Stimulated activated naive CD8-positive, alpha-beta T cell treated with anti-CD3 and anti-CD28 coated beads, Interleukin-15, amount 100 ng/mL, for 72 hours (primary cell): ENCODE measurements around the gene DESI1.
"Not testable (repeated sequence)": the region's sequence is repeated elsewhere in the genome, so short reads cannot be mapped to it uniquely, and the experiment has no call there.

Experiments
- ATAC-seq: fragments of 150-1000 bp; cut with Tn5 transposase; 2 replicates; pipeline ENCODE4 v1.10.0; 2021; ENCODE audit warnings: mild to moderate bottlenecking, moderate library complexity
- DNase-seq, 2 donors: peaks; one replicate each; pipeline ENCODE4 v3.0.0; 2021 to 2022
- H3K27ac Mint-ChIP-seq, 2 donors: one replicate each; pipeline ENCODE4 v1.8.0; 2022; ENCODE audit warnings: mild to moderate bottlenecking in 2 of 2, mixed read lengths in 2 of 2, moderate library complexity in 2 of 2
- H3K27me3 Mint-ChIP-seq: one replicate; pipeline ENCODE4 v1.8.0; 2022; ENCODE audit warnings: mixed read lengths
- H3K4me1 Mint-ChIP-seq: one replicate; pipeline ENCODE4 v1.8.0; 2022; ENCODE audit warnings: mild to moderate bottlenecking, mixed read lengths
- H3K4me3 Mint-ChIP-seq, 2 donors: one replicate each; pipeline ENCODE4 v1.8.0; 2022; ENCODE audit warnings: mild to moderate bottlenecking in 2 of 2, mixed read lengths in 2 of 2, moderate library complexity in 1 of 2
- H3K9me3 Mint-ChIP-seq, 2 donors: one replicate each; pipeline ENCODE4 v1.8.0; 2022; ENCODE audit warnings: mixed read lengths in 2 of 2

The DESI1 gene

DNA sequence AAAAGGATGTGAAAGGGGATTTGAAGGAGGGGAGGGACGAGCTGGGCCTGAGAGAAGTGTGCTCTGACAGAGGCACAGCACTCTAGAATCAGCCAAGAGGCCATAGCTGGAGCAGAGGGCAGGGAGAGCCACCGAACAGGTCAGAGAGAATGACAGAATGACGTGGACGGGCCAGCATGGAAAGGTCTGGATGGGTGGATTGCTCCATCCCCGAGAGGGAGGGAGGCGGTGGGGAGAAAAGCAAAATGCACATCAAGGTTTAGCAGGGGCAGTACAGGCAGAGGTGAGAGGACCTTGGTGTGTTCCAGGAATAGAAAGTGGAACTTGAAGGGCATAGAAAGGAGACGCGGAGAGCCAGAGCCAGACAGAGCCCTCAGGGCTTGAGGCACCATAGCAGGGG is 38.1 kb downstream of the DESI1 start:
- Mint-ChIP-seq H3K4me3 (no peak overlapping the region), H3K4me1 (peaks cover 14% of the 10 kb centered on the region), H3K27ac (no peak overlapping the region), H3K27me3 (no peaks in the 10 kb centered on the region), H3K9me3 (no peaks in the 10 kb centered on the region)
- no peak for DNase-seq
- no peak for ATAC-seq

DNA sequence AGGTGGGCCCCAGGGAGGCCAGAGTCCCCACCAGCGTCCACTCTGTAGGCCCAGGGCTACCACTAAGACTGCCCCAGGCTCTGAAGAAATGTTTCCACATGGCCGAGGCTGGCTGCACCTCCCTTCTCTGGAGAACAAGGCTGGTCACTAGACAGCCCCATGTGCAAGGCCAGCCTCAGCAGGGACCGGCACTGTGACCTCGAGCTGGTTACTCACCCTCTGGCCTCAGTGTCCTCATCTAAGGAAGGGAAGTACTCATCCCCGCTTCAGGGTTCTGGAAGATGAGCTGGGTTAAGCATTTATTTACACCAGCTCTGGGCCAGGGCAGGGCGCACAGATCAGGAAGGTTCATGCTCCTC is 40.9 kb downstream of the DESI1 start:
- Mint-ChIP-seq H3K4me3 (no peak overlapping the region), H3K27ac (peak overlapping the region in 1 of 2 donors; percentile 38), H3K4me1 (peaks cover 11% of the 10 kb centered on the region), H3K27me3 (no peaks in the 10 kb centered on the region), H3K9me3 (no peaks in the 10 kb centered on the region)
- DNase-seq: no peak
- no peak for ATAC-seq

DNA sequence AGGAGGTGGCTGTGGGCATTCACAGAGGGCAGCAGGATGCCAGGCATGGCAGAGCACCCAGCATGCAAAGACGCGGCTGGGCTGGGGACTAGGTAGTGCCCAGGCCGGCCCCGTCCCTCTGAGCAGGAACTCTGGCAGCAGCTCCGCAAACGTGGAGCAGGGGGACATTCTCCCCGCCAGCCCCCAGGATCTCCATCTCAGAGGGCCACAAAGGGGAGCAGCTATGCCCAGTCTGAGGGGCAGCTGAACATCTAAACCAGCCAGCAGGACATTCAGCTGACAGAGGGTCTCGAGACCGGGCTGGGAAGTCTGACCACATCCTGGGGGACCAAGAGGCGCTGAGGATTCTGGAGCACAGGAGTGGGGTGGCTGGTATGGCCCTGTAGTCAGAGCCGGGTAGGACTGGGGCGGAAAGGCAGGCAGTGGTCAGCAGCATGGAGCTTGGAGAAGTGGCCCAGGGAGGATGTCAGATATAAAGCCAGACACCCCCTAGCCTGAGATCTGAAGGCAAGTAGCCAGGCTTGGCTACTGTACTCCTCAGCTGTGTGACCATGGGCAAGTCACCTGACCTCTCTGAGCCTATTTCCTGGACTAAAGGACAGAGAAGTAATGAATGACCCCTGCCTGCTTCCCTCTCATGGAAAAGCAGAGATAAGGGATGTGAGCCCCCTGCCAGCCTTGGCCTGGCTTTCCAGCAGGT is 41.4 kb downstream of the DESI1 start:
- Mint-ChIP-seq H3K27me3 (no peaks in the 10 kb centered on the region), H3K4me1 (peaks cover 11% of the 10 kb centered on the region), H3K9me3 (no peaks in the 10 kb centered on the region), H3K27ac (peak overlapping the region in 1 of 2 donors; percentile 63), H3K4me3 (no peak overlapping the region)
- ATAC-seq (no peak), DNase-seq (no peak)

DNA sequence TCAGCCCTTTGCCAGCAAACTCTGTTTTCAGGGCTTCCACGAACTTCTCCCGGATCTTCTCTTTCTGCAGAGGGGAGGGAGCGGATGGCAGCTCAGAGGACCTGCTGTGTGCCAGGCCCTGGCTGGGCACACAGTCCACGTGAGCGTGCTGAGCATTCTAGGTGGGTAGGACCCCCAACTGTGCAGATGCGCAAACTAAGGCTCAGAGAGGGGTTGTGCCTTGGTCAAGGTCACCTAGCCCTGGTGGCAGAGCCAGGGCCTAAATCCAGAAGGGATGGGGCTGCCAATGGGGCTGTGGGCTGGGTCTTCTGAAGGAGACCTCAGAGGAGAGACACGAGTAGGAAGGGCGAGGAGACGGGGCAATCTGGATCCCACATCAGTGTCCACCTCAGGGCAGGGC is 42.0 kb downstream of the DESI1 start:
- Mint-ChIP-seq H3K27ac (no peak overlapping the region), H3K4me1 (peaks cover 11% of the 10 kb centered on the region), H3K4me3 (no peak overlapping the region), H3K9me3 (no peaks in the 10 kb centered on the region), H3K27me3 (no peaks in the 10 kb centered on the region)
- ATAC-seq: no peak
- no peak for DNase-seq

DNA sequence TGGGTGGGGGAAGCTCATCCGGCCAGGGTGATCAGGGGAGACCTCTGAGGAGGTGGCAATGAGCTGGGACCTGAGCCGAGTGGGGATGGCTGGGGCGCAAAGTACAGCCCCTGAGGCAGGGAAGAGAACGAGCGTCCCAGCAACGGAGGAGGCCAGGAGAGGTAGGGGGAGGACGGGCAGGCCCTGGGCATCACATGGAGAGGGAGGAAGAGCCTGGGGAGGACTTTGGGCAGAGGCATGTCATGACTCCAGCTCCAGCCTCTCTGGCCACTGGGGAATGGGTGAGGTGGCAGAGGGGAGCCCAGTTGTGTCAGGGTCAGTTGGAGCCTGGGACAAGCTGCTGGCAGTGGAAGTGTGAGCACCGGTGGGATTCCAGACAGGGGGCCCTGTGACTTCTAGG is 42.7 kb downstream of the DESI1 start:
- peaks cover 11% of the 10 kb centered on the region for H3K4me1 Mint-ChIP-seq
- no peaks in the 10 kb centered on the region for H3K9me3 Mint-ChIP-seq
- H3K27me3 Mint-ChIP-seq: no peaks in the 10 kb centered on the region
- DNase-seq (no peak), ATAC-seq (no peak)
- H3K27ac Mint-ChIP-seq: peak overlapping the region in 1 of 2 donors; percentile 42
- H3K4me3 Mint-ChIP-seq: no peak overlapping the region

DNA sequence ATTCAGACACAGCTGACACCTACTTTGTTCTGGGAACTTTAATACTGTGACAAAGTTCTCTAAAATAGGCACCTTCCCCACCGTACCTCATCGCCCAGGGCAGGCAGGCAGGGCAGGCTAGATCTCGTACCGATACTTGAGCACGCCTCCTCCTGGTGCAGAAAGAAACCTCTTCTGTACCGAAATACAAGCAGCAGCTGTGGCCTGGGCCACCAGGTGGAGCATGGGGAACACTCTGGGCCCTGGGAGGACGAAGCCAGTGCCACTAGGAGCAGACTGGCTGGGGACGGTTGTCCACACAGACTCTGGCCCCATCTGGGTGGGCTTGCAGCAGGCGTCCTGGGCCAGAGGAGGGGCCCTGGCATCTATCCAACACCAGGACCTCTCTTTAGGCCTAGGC is 44.0 kb downstream of the DESI1 start:
- Mint-ChIP-seq H3K4me3 (no peak overlapping the region), H3K27ac (peak overlapping the region in 1 of 2 donors; percentile 27), H3K9me3 (no peaks in the 10 kb centered on the region), H3K27me3 (no peaks in the 10 kb centered on the region), H3K4me1 (peaks cover 11% of the 10 kb centered on the region)
- ATAC-seq: peak; percentile 68
- peak; percentile 30 to 37 for DNase-seq

DNA sequence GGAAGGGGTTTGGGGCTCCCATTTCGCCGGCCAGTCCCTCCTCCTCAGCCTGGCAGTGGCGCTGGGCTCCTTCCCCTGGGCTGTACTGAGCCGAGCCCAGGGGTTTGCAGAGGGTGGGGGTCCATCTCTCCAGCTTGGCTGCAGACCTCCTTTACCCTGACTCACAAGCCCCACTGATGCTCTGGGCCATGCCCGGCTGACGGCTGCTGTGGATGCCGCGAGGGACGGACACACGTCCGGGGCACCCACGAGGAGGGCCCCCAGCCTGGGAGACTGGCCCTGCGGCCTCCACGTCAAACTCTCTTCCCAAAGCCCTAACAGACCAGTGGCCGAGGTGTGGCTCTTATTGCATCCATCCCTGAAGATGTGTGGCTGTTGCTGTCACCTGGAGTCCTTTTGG is 45.3 kb downstream of the DESI1 start:
- Mint-ChIP-seq H3K27me3 (no peaks in the 10 kb centered on the region), H3K9me3 (no peaks in the 10 kb centered on the region), H3K27ac (peak overlapping the region in 1 of 2 donors; percentile 22), H3K4me1 (peaks cover 5% of the 10 kb centered on the region), H3K4me3 (no peak overlapping the region)
- ATAC-seq: no peak
- no peak for DNase-seq

DNA sequence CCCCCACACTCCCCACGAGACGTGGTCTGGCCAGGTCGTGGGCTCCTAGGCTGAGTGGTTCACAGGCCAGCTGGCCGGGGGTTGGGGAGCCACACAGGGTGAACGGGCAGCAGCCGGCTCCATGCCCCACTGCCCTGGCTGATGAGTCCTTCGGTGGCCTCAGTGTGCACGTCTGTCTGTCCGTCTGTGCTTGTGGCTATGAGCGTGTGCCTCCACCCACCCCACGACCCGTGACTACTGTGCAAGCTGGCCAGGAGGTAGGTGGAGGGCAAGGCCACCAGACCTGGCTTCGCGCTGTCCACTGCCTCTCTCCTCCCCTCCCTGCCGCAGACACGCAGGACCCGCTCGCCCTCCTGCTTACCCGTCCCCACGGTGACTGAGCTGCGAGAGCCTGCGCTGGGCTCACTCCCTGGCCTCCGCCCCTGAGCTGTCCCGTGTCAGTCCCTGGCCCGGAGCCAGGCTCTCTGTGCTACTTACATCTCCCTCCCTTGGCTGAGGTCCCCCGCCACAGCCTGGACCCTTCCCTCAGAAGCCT is 45.9 kb downstream of the DESI1 start:
- ATAC-seq (no peak), DNase-seq (no peak)
- no peaks in the 10 kb centered on the region for H3K4me1 Mint-ChIP-seq
- no peaks in the 10 kb centered on the region for H3K27me3 Mint-ChIP-seq
- no peaks in the 10 kb centered on the region for H3K9me3 Mint-ChIP-seq
- no peak overlapping the region for H3K4me3 Mint-ChIP-seq
- H3K27ac Mint-ChIP-seq: no peak overlapping the region

DNA sequence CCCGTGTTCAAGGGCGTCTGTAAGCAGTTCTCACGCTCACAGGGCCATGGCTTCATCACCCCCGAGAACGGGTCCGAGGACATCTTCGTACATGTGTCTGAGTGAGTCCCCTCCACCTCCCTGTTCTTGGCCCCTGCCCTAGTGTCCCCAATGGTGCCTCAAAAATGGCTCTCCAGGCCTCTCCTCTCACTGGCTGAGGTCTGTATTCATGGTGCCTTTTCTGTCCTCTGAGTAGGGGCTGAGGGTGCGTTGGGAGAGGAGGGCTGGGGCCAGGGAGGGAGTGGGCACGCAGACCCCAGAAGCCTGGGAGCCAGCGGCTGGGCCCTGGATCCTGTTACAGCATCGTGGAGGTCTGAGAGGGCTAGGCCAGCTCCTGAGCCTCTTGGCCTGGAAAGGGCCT is 47.2 kb downstream of the DESI1 start:
- no peak overlapping the region for H3K27ac Mint-ChIP-seq
- H3K27me3 Mint-ChIP-seq: no peaks in the 10 kb centered on the region
- H3K9me3 Mint-ChIP-seq: no peaks in the 10 kb centered on the region
- DNase-seq (no peak), ATAC-seq (no peak)
- H3K4me3 Mint-ChIP-seq: no peak overlapping the region
- H3K4me1 Mint-ChIP-seq: no peaks in the 10 kb centered on the region

DNA sequence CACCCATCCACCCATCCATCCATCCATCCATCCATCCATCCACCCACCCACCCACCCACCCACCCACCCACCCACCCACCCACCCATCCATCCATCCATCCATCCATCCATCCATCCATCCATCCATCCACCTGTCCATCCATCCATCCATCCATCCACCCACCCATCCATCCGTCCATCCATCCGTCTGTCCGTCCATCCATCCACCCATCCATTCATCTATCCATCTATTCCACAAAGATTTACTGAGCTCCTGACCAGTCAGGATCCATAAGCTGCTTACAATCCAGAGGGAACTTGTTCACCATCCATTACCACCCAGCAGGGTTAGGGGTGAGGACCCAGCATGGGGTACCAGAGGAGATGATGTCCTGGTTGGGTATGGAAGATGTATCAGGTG is 48.5 kb downstream of the DESI1 start:
- not testable (repeated sequence) for H3K27me3 Mint-ChIP-seq, H3K4me1 Mint-ChIP-seq, H3K4me3 Mint-ChIP-seq, DNase-seq, H3K9me3 Mint-ChIP-seq, ATAC-seq
- peak overlapping the region in 1 of 2 donors; percentile 57 for H3K27ac Mint-ChIP-seq

DNA sequence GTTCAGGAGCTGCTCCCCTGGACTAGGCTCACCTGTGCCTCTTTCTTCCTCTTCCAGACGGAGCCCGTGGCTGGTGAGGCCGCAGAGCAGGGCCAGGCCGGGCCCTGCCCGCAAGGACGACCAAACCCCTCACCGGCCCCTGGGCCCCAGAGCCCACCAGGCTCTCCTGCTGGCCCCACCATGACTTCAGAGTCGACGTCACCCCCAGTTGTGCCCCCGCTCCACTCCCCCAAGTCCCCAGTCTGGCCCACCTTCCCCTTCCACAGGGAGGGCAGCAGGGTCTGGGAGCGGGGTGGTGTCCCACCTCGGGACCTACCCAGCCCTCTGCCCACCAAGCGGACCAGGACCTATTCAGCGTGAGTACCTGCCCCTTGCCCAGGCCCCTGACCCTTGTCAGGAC is 49.1 kb downstream of the DESI1 start:
- no peak overlapping the region for H3K27ac Mint-ChIP-seq
- no peaks in the 10 kb centered on the region for H3K27me3 Mint-ChIP-seq
- H3K4me3 Mint-ChIP-seq: no peak overlapping the region

DNA sequence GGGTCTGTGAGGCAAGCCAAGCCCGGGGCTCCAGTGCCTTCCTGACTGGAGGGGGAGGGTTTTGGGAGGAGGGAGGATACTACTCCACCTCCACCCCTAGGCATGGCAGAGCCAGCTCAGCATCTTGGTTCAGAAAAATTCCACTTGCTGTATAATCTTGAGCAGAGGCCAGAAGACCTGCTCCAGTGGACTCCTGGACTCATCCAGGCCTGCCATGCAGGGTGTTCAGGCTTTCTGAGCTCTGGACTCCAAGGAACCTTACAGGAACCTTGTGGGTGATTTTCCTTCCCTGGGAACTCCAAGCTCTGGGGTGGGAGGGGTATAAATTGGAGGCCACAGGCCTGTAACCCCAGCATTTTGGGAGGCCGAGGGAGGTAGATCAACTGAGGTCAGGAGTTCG is 50.6 kb downstream of the DESI1 start:
- Mint-ChIP-seq H3K27me3 (no peaks in the 10 kb centered on the region), H3K4me1 (peaks cover 6% of the 10 kb centered on the region), H3K27ac (no peak overlapping the region), H3K4me3 (no peak overlapping the region), H3K9me3 (no peaks in the 10 kb centered on the region)
- ATAC-seq (no peak), DNase-seq (no peak)

More for the DNA sequence above, 49.1 kb downstream of the DESI1 start:
- DNase-seq (no peak), ATAC-seq (no peak)
- no peaks in the 10 kb centered on the region for H3K9me3 Mint-ChIP-seq
- H3K4me1 Mint-ChIP-seq: no peaks in the 10 kb centered on the region

DNA sequence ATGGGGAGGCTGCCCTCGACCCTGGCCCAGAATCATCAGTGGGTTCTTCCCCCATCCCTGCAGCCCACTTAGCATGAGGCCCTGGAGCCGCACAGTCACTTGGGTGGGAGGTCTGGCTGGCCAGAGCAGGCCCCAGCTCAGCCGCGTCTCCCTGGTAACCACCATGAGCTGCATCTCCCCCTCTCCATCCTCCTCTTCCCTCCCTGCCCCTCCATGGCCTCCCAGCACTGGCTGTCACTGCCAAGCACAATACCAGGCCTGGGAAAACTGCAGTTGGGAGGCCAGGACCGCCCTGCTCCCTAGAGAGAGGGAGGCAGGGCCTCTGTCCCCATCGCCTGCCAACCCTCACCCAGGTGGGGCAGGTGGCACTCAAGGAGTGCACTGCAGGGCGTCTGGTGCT is 52.0 kb downstream of the DESI1 start:
- no peaks in the 10 kb centered on the region for H3K27me3 Mint-ChIP-seq
- no peak for DNase-seq
- H3K4me1 Mint-ChIP-seq: peaks cover 10% of the 10 kb centered on the region
- no peaks in the 10 kb centered on the region for H3K9me3 Mint-ChIP-seq
- H3K27ac Mint-ChIP-seq: no peak overlapping the region
- H3K4me3 Mint-ChIP-seq: no peak overlapping the region
- no peak for ATAC-seq

DNA sequence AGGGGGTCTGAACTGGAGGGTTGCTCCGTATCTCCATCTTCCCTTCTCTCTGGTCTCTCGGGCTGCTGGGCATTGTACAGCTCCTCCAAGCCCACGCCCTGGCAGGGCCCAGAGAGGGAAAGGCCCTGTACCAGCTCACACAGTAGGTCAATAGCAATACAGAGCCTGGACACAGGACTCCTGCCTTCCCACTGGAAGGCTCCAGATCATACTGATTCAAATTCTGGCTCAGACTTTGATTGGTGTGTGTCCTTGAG is 53.4 kb downstream of the DESI1 start:
- ATAC-seq (no peak), DNase-seq (no peak)
- H3K27ac Mint-ChIP-seq: no peak overlapping the region
- peaks cover 17% of the 10 kb centered on the region for H3K4me1 Mint-ChIP-seq
- H3K4me3 Mint-ChIP-seq: no peak overlapping the region
- H3K27me3 Mint-ChIP-seq: peaks cover 5% of the 10 kb centered on the region
- H3K9me3 Mint-ChIP-seq: no peaks in the 10 kb centered on the region

DNA sequence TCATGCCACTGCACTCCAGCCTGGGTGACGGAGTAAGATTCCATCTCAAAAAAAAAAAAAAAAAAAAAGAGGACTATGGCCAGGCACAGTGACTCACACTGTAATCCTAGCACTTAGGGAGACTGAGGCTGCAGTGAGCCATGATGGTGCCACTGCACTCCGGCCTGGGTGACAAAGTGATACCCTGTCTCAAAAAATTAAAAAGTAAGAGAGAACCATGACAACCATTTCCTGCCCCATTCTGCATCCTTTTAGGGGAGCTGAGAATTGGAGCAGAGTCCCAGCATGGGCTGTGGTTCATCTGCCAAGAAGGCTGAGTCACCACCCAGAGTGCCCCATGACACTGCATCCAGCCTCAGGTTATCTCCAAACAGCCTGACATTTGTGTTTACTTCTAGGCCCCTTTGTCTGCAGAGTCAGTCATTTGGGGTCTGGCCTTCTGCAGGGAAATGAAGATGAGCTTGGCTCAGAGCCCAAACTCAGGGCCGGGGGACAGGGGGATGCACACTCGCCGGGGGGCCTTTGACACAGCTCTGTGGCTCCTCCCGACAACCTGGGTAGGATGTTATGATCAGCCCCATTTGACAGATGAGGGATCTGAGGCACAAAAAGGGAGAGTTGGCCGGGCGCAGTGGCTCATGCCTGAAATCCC is 55.3 kb downstream of the DESI1 start:
- Mint-ChIP-seq H3K9me3 (no peaks in the 10 kb centered on the region), H3K27me3 (peaks cover 24% of the 10 kb centered on the region), H3K4me1 (peaks cover 17% of the 10 kb centered on the region), H3K4me3 (no peak overlapping the region), H3K27ac (peak overlapping the region in 1 of 2 donors; percentile 54)
- peak; percentile 92 for ATAC-seq
- peak; percentile 11 to 38 for DNase-seq

DNA sequence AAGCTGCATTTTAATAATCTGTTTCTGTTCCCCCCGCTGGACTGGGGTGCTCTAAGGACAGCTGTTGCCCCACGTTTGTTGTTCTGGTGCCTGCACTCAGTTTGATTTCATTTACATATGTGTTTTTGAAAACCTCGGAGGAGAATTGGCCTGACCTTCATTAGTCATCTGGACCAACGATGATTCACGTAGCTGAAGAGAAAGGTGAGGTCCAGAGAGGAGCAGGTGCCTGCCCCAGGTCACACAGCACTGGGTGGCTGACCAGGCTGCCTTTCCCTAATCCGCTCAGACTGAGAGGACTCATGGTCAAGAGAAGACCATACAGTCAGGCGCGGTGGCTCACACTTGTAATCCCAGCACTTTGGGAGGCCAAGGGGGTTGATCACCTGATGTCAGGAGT is 56.3 kb downstream of the DESI1 start:
- no peak for DNase-seq
- Mint-ChIP-seq H3K27me3 (peaks cover 34% of the 10 kb centered on the region), H3K9me3 (no peaks in the 10 kb centered on the region), H3K4me1 (peaks cover 17% of the 10 kb centered on the region), H3K27ac (no peak overlapping the region), H3K4me3 (no peak overlapping the region)
- no peak for ATAC-seq
